GM21447 (cell line): ENCODE results near the gene CPPED1.

ENCODE experiments used
- ATAC-seq: cut with Tn5 transposase; IDR thresholded peaks from one replicate; pipeline ENCODE4 v1.9.1; 2021; ENCODE audit not compliant: unreplicated experiment

The CPPED1 gene

DNA sequence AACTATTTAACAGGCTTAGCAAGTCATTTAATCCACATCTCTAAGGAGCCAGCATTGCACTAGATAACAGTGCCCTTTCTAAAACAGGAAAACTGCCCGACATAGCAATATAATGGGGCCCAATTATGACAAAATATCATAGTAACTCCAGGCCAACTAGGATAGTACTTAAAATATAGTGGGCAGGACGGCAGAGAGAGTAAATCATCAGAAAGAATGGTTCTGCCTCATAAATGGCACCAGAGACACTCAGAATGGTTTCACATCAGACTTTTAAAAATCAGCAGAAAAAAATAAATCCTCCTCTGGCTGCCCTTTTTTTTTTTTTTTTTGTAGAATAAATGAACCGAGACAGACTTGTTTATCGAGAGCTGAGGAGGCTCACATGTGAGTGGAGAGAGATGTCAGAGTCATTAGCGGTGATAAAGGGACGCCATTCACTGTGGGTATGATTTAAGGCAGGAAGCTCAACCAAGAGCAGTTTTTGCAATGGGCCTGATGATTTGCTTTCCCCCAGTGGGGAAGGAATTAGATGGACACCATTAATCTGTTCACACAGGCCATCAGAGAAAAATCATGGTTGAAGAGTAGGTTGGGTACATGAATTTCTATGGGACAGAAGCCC, 62.6 kb downstream of the CPPED1 start:
- ATAC-seq = no peak

DNA sequence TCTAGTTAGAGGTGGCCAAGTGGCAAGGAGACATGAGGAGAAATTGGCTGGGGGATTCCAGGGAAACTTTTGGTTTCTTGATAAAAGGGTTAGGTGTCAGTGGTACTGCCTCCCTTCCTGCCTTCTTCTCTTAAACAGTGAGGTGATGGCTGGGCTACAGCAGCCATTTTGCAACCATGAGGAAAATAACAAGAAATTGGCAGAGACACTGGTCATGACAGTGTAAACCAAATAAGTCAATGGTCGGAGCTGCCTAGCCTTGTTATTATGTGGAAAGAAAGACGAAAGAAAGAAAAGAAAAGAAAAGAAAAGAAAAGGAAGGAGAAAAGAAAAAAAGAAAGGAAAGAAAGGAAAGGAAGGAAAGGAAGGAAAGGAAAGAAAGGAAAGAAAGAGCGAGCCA, 63.9 kb downstream of the CPPED1 start:
- ATAC-seq = no peak

DNA sequence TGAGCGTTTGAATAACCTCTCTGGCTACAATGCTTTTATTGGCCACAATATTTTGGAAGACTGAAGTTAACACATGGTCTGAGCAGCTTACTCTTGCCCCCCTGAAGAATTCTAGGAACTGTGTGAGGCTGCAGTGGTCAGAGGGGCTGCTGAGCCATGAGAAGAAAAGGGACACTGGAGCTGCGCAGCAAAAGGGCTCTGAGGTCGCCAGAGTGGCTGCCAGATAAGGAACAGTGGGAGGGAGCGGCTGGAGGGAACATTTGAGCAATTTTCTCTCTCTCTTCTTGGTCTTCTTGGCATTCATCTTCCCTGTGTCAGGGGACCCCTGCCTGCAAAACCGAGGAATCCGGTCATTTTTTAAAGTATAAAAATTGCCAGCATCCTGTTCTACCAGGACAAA, 66.1 kb downstream of the CPPED1 start:
- no peak for ATAC-seq

DNA sequence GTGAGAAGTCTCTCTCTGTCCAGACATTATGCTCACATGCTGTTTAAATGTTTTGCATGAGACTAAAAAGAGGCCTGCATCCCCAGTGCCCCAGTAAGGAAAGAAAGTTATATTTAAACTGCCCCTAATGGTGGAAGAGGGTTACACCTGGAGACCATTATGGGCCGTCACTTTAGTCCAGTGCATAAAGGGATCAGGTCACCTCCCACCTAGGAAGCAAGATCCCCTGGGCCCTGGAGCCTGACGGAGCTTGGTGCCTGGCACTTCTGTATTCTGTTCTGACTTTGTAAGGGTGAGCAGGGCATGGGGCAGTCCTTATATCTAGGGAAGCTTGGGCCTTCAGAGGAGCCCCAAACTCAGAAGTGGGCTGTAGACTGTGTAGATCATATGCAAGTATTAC, 67.9 kb downstream of the CPPED1 start:
- ATAC-seq = no peak

DNA sequence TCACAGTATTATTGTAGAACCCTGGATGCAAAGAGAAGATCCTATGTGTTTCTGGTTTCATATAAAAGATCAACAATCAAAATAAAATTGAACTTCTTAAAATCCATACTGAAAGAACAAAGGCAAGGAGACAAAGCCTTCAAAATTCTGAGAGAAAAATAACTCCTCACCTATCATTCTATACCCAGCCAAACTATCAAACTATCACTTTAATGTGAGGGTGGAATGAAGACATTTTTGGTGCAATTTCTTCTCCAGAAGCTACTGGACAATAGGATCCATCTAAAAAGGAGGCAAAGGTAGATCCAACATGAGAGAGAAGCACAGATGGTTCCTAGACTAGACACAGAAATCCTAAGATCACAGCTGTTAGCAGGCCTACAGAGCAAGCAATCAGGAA, 71.1 kb downstream of the CPPED1 start:
- ATAC-seq = no peak

DNA sequence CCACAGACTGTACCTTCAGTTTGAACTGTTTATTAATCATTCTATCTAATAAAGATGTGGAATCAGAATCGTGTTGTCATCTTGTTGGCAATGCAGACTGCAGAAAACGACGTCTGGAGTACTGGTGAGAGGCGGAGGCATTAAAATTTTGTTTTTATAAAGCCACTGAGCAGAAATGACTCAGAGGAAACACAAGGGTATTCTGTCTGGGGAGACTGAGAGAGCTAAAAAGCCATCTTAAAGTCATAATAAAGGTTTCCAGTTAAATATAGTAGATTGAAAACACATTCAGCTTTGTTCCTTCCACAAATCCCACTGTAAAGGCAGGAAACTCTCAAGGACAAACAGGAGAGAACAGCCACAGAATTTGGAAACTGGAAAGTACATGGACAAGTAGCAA, 74.2 kb downstream of the CPPED1 start:
- ATAC-seq = no peak

DNA sequence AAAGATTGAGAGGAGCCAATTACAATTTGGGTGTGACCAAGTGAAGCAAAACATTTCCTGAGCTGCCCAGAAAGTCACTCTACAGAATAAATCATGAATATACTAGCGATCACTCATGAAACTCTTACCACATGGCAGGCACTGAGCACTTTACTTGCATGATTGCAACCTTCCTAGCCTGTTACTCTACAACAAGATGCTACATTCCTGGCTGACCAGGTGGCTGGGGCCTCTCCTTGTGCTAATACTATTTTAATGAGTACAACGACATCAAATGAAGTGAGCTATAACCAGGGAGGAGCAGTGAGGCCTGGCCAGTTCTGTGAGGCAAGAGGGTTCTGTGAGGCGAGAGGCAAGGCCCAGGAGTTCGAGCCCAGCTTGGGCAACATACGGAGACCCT, 75.2 kb downstream of the CPPED1 start:
- ATAC-seq = no peak

DNA sequence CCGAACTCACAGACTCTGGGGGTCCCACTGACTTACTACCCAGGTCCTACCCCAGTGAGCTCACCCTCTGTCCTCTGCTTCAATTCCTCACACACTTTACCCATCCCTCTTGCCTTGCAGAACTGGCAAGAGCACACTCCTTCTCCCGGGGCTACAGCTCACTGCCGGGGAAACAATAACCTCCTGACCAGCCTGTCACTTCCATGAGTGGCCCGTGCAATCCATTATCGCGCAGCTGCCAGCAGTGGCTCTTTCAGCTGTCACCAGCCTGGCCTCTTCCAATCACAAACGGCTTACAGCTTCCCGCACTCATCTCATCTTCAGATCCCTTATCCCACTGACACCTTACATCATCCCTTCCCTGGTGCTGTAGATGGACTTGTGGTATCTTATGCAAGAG, 79.5 kb downstream of the CPPED1 start:
- no peak for ATAC-seq

DNA sequence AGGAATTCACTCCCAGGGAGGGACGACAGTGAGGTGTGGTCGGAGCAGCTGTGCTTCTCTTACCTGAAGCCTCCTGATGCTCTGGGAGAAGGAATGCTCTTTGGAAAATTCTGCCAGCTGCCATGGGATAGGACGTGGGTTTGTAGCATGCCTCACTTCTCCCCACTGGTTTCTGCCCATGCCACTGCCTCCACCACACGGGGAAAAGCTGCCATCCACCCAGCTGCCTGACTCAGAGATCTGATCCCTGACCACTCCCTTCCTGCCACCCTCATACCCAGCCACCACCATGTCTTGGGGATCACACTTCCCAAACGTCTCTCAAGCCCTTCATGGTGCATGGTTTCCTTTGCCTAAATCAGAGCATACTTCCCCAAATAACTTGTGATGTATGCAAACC, 80.0 kb downstream of the CPPED1 start:
- no peak for ATAC-seq

DNA sequence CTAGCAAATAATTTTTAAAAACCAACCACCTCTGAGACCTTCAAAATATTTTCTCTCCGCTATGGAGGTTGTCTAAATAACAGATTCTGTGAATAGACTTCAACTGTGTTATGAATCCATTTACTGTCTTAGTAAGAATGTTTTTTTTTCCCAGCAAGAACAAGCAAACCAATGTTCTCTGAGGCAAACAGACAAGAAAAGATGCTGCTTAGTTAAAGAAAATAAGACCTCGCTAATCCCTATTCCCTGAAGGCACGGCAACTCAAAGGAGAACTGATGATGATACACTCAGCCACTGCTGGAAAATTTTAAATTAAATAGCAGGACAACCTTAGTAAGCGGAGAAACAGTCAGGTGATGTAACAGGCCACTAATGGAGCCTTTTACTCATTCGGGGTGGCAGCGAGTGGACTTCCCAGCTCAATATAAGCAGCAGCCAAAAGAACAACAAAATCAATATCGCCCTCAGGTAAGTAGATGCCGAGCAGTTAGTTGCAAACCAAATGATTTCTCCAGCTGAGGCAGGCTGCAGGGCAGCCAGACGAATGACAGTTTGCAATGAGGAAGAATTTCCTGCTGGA, 81.8 kb downstream of the CPPED1 start:
- ATAC-seq = no peak

DNA sequence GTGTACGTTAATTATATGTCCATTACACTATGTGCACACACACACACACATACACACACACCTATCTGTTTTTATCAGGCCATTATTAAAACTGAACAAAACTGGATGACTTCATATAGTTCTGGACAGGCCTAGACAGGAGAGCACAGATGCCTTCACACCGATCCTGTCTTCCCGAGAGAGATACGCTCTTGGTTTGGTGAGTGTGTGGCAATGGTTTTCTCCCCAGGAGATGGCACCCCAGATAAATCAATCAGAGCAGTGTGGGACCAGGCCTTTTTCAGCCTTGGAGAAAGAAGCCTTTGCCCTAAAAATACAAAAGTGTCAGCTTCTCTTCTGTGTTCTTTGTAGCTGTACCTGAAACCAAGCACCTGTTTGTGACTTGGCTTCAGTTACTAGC, 83.7 kb downstream of the CPPED1 start:
- no peak for ATAC-seq

DNA sequence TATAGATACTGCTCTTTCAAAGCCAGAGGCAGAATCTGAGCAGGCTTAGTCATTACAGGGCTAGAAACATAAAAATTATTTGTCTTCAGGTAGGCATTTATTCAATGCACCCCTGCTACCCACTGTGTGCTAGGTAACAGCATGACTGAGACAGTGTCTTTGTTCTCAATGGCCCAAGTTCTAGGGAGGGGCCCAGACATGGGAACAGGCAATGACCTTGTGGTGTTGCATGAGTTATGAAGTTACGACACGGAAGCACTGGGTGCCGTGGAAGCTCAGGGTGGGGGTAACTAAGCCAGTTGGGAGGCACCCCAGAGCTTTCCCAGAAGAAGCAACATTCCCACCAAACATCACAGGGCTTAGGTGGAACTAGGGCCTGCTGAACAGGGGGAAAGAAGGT, 87.0 kb downstream of the CPPED1 start:
- ATAC-seq = no peak

DNA sequence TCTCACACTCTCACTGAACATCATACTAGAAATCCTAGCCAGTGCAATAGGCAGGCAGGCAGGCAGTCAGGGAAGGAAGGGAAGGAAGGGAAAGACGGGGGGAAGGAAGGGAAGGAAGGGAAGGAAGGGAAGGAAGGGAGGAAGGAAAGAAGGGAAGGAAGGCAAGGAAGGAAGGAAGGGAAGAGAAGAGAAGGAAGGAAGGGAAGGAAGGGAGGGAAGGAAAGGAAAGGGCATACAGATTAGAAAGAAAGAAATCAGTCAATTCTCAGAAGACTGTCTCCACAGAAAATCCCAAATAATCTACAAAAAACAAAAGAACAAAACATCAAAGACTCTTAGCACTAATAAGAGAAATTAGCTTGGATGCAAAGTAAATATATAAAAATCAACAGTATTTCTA, 93.9 kb downstream of the CPPED1 start:
- no peak for ATAC-seq

DNA sequence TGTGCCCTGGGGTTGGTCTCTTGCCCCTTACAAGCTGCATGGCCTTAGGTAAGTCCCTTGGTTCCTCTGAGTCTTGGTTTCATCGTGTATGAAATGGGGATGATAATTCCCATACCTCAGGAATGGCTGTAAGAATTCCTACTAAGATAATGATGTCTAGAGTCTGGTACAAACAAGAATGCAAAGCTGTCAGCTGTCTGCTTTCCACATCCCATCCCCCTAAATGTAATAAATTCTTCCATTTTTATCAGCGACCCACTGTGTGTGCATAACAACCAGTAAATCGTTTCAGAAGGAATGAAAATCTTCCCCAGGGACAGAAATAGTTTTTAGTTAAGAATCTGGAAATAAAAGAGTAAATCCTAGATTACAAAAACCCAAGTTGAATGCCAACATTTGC, 95.4 kb downstream of the CPPED1 start:
- no peak for ATAC-seq

DNA sequence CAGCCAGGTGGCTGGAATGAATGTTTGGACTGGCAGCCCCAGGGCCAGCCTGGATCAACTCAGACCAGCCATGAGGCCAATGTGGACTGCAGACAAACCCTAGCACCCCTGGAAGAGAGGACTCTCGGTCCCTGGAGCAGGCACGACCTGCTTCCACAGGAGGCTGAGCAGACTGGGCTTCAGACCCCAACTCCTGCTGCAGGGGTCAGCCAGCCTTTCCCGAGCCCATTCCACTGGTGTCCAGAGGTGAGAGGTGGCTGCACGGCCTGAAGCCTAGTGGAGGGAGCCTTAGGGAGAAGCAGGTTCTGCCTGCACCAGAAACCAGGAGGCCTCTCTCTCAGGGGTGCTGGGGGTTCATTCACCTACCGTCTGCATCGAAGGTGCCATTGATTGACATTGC, 97.1 kb downstream of the CPPED1 start:
- no peak for ATAC-seq

DNA sequence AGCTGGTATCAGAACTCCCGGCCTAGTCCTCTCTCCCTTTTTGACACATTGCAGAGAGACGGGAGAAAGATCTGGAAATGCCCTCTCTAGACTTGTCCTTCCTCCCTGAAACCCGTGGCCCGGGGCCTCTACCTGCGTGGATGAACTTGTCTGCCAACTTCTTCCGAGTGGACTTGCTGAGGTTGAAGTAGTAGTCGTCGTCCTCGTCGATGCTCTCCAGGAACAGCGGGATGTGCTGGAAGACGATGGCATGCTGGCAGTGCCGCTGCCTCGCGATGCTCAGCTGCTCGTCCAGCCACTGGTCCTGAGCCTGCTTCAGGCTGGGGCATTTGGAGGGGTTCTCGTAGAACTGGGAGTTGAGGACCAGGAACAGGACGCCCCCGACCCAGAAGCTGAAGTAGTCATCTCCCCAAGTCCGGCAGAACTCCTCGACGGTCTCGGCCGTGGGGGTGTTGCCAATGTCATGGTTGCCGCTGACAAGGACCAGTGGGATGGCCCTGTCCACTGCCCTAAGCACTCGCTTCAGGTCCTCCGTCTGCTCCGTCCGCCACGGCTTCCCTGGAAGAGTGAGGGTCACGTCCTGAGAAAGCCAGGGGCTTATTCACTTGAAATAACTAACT, 99.1 kb downstream of the CPPED1 start:
- ATAC-seq = no peak

DNA sequence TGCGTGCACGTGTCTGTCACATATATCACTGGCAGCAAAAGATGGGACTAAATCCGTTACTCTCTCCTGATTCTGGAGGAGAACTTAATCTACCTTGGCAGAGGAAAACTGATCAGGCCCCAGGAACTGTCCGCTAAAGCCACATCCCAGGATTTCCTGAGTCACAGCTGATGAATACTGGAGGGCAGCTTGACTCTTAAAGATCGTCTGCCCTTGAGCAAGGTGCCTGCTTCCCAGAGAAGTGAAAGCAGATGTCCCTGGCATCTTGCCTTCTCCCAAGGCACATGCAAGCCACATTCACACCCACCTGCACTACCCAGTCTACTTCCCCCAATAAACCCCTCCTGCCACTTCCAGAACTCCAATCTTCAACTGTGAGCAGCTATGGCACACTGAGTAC, 99.8 kb downstream of the CPPED1 start:
- ATAC-seq = no peak

DNA sequence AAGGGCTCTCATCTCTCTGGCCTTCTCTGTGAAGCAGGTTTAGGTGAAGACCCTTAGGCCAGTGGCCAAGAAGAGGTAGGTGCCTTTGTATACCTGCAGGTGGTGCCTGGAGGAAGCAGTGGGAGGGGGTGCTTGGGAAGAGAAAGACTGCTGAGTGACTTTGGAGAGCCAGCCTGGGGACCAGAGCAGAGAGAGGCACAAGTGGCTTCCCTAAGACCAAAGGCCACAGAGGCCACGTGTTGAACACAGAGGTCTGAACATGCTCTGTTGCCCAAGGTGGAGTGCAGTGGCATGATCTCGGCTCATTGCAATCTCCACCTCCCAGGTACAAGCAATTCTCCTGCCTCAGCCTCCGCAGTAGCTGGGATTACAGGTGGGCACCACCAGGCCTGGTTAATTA, 103.5 kb downstream of the CPPED1 start:
- ATAC-seq = no peak

DNA sequence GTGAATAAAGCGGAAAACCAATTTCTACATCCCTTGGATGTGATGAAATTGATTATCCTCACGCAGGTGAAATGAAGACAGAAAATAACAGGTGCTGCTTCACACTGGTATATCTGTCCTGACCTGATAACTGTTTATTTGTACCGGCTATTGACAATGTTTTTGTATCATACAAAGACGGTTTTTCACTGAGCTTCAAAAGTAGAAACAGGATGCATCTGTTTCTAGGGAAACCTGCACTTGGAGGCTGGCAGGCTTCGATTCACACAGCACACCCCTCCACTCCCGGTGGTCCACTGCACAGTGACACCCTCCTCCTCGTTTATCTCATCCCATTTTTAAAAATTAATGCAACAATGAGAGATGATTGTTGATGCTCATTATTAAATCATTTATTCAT, 104.5 kb downstream of the CPPED1 start:
- no peak for ATAC-seq

DNA sequence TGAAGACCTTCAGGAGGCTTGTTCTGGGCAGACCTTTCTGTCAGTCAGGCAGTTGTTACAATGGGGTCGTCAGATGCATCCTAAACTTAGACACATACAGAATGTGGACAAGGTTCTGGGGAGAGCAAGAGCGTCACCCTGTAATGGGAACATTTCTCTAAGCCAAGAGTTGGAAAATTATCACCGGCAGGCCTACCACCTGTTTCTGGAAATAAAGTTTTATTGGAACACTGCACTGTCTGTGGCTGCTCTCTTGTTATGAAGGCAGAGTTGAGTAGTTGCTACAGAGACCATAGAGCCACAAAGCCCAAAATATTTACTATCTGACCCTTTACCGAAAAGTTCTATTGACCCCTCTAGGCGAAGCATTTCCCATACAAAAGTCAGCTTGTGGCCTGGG, 106.2 kb downstream of the CPPED1 start:
- no peak for ATAC-seq

DNA sequence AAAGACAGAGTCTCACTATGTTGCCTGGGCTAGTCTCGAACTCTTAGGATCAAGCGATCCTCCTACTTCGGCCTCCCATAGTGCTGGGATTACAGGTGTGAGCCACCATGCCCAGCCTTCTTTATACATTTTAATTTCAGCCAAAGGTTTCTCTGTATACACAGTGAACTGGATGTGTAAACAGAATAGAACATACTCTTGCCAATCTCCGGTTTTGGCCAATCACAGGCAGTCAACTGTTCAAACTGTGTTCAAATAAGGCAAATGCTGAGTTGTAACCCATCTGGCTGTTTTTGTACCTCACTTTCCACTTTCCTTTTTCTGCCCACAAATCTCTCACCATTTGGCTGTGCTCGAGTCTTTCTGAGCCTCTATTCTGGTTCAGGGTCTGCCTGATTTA, 108.2 kb downstream of the CPPED1 start:
- ATAC-seq = no peak

DNA sequence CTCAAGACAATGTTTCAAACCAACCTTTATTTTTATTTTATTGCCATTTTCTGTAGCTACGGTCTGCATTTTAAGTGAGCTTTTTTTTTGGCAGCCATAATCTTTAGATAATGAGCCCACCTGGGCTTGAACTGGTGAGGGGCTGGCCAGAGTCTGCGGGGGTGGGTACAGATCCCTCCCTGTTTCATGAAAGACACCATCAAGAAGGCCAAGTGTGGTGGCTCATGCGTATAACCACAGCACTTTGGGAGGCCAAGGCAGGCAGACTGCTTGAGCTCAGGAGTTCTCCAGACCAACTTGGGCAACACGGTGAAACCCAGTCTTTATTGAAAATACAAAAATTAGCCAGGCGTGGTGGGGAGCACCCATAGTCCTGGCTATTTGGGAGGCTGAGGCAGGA, 113.7 kb downstream of the CPPED1 start:
- ATAC-seq = no peak
